Measurements from ENCODE around the gene HNF1B.

The HNF1B gene

DNA sequence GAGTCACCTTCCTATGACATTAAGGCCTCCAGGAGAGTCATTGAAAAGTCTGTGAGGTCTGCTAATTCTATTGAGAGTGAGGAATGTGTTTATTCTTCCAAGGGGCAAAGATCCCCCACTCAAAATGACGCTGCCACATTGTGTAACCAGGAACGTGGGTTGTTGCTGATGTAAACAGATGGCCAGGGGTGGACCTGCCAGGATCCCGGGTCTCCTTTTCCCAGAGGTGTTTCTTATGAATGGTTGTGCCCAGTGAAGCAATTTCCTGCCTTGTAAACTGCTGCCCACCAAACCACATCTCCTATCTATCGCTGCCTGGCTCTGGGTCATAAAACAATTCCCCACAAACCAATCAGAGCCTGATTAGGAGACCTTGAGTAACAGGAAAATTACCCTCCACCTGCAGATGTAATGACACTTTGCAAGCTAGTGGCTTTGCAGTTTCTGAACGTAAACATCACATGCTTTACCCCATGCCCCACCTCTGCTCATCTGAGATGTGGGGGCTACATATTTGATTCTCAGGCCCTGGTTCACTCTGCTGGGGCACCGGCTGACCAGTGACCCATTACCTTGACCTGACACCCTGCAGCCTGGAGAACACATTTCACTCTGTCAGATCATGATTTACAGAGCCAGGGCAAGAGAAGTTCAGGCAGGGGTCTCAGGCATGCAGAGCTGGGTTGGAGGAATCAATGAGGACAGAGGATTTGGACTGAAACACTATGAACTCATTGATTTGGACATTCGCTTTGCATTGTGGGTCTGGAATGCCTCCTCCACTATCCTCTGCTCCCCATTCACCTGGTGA, 68.5 kb downstream of the HNF1B start:
- TF ChIP-seq, protein P1, sequence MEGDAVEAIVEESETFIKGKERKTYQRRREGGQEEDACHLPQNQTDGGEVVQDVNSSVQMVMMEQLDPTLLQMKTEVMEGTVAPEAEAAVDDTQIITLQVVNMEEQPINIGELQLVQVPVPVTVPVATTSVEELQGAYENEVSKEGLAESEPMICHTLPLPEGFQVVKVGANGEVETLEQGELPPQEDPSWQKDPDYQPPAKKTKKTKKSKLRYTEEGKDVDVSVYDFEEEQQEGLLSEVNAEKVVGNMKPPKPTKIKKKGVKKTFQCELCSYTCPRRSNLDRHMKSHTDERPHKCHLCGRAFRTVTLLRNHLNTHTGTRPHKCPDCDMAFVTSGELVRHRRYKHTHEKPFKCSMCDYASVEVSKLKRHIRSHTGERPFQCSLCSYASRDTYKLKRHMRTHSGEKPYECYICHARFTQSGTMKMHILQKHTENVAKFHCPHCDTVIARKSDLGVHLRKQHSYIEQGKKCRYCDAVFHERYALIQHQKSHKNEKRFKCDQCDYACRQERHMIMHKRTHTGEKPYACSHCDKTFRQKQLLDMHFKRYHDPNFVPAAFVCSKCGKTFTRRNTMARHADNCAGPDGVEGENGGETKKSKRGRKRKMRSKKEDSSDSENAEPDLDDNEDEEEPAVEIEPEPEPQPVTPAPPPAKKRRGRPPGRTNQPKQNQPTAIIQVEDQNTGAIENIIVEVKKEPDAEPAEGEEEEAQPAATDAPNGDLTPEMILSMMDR (IDR thresholded peaks at IDR 0.05; ENCODE audit: low read depth, low read length, missing control alignments), result no peak
- in situ Hi-C loops (cut with HindIII; ENCODE audit: low sequenced_read_pairs), result no loop called here
- H3K4me3 ChIP-seq (ENCODE audit: low read depth, low read length), result no peak overlapping the region
- no peak for DNase-seq (ENCODE audit: low read depth)

DNA sequence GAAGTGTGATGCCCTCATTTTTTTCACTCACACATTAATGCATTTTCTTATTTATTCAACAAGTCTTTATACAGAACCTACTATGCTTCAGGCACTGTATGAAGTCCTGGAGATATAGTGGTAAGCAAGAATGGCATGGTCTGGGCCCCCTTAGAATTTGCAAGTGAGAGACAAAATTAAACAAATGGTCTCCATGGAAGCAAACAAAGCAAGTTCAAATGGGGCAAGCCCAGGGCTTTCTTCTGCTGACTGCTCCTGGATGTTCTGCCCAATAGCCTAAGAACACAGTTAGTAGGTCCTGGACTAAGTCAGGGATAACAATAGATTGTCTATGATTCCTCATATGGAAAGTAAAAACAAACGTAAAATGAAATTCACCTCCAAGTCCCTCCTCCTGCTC, 70.3 kb downstream of the HNF1B start:
- DNase-seq (ENCODE audit: low read depth), result no peak
- TF ChIP-seq, protein P1 (IDR thresholded peaks at IDR 0.05; ENCODE audit: low read depth, low read length, missing control alignments), result no peak
- in situ Hi-C loops (cut with HindIII; ENCODE audit: low sequenced_read_pairs), result no loop called here
- no peak overlapping the region for H3K4me3 ChIP-seq (ENCODE audit: low read depth, low read length)

DNA sequence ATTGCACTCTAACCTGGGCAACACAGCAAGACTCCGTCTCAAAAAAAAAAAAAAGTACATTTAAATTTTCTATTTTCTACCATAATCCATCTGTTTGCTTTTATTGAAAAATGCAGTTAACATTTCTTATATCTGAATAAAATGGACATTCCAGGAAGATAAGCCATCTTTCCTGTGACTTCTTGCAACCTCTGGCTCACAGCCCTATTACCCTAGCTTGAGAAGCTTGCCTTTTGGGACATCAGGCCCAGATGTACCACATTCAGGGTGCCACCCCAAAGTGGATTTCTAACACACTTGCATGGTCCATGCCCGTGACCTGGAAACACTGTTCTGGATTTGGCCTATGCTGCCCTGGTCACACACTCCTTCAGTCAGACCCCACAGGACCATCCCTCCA, 71.5 kb downstream of the HNF1B start:
- TF ChIP-seq, protein P1 (IDR thresholded peaks at IDR 0.05; ENCODE audit: low read depth, low read length, missing control alignments), result no peak
- in situ Hi-C loops (cut with HindIII; ENCODE audit: low sequenced_read_pairs), result no loop called here

DNA sequence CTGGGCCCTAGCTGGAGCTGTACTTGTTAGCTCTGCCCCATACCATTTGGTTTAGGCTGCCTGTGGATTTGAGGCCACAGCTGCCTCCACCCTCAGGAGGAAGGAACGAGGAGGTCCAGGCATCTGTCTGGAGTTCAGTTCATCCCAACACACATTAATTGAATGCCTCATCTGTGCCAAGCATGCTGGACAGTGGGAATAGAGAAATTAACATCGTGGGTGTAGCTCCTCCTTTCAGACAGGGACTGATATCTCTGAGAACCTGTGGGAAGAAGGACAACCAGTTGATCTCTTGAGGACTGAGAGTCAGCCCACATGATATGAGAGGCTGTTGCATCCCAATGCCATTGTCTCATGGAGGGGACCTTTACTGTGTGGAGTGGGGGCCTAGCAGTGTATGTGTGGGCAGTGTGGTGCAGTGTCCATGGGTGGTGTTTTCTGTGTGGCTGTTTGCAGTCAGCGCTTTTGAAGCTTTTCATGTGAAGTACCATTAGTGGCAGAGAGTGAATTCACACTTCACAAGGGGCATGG, 72.2 kb downstream of the HNF1B start:
- DNase-seq (ENCODE audit: low read depth), result no peak
- TF ChIP-seq, protein P1 (IDR thresholded peaks at IDR 0.05; ENCODE audit: low read depth, low read length, missing control alignments), result no peak
- in situ Hi-C loops (cut with HindIII; ENCODE audit: low sequenced_read_pairs), result no loop called here
- no peak overlapping the region for H3K4me3 ChIP-seq (ENCODE audit: low read depth, low read length)

More for the DNA sequence above, 71.5 kb downstream of the HNF1B start:
- DNase-seq (ENCODE audit: low read depth), result no peak
- no peak overlapping the region for H3K4me3 ChIP-seq (ENCODE audit: low read depth, low read length)

DNA sequence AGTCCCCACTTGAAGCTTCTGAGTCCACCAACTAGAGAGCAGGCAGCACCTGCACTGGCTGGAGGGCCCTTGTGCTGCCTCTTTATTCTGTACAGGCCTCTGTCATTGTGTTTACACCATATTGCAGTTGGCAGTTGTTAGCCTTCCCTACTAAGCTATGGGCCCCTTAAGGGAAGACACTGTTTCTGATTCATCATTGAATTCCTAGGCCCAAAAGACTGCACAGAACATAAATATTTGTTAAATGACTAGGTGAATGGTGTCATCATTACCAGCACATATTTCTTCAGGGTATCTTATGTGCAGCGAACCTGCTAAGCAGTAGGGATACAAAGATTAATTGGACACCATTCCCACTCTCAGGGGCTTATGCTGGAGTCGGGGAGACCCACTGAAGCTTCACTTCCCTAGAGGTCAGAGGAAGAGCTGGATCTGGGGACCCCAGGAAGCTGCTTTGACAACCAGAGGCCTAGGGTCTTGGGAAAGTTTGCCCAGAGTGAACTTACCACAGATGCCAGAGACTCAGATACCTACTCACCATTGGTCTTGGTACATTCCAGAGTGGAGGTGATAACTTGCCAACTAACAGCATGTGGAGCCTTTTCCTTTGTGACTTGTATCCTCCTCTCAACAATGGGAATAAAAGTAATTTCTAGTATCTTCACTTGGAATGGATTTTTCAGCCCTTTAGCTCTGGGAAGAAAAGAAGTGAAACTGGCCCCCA, 72.9 kb downstream of the HNF1B start:
- TF ChIP-seq, protein P1 (IDR thresholded peaks at IDR 0.05; ENCODE audit: low read depth, low read length, missing control alignments), result no peak
- in situ Hi-C loops (cut with HindIII; ENCODE audit: low sequenced_read_pairs), result no loop called here
- no peak for DNase-seq (ENCODE audit: low read depth)
- no peak overlapping the region for H3K4me3 ChIP-seq (ENCODE audit: low read depth, low read length)

DNA sequence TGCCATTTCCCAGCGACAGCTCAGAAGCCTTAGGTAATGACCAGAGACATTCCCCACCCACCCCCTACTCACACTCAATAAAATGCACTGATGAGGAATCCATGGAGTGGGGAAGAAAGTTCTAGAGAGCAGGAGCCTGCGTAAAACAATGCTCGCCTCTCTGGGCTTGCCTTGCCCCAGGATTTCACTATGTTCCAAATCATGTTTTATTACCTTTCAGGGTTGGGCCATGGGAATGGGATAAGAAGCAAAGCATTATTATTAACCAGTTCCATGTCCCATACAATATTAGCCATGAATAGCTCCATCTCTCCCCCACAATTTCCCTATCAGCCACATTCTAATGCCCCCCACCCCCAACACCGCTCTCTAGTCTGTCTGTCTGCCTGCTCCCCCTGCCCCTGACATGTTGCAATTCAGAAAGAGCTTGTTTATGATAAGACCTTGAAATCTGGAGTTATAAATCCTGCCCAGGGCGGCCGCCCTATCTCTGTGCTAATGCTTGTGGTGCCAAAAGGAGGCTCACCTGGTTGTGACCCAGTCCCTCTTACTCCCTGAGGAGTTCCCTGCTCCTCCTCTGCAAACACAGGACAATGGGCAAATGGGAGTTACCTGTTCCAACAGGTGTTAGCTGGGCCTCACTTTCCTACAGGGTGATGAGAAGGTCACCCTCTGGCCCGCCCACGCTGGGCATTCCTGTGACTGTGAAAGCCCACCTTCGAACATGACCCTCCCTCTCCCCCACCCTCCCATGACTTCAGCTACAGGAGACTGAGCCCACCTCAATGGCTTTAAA, 73.6 kb downstream of the HNF1B start:
- no peak overlapping the region for H3K4me3 ChIP-seq (ENCODE audit: low read depth, low read length)
- in situ Hi-C loops (cut with HindIII; ENCODE audit: low sequenced_read_pairs), result no loop called here
- TF ChIP-seq, protein P1 (IDR thresholded peaks at IDR 0.05; ENCODE audit: low read depth, low read length, missing control alignments), result no peak
- no peak for DNase-seq (ENCODE audit: low read depth)
